IMR-90 (cell line): Measurements from ENCODE around the gene RAD51AP1.

Experiments used
- BHLHE40 ChIP-seq: fragments of 150-350 bp; IDR thresholded peaks from 2 replicates; pipeline ENCODE4 v1.6.1; 2016; ENCODE audit warnings: mild to moderate bottlenecking, low read depth, low read length
- CEBPB ChIP-seq: IDR thresholded peaks from 2 replicates; pipeline ENCODE4 v1.6.1; 2012; ENCODE audit warnings: low read depth, low read length, improper control_type of control experiment
- MAFK ChIP-seq: IDR thresholded peaks from 2 replicates; pipeline ENCODE4 v1.6.1; 2012; ENCODE audit warnings: low read depth, low read length, improper control_type of control experiment
- MAZ ChIP-seq: IDR thresholded peaks from 2 replicates; pipeline ENCODE4 v1.6.1; 2012; ENCODE audit warnings: low read depth, mild to moderate bottlenecking, low read length, improper control_type of control experiment, moderate library complexity, borderline replicate concordance
- MXI1 ChIP-seq: IDR thresholded peaks from 2 replicates; pipeline ENCODE4 v1.6.1; 2012; ENCODE audit warnings: low read depth, mild to moderate bottlenecking, low read length, moderate library complexity, borderline replicate concordance
- POLR2A ChIP-seq: IDR thresholded peaks from 2 replicates; pipeline ENCODE4 v1.6.1; 2012; ENCODE audit warnings: mild to moderate bottlenecking, low read depth, low read length
- RAD21 ChIP-seq: IDR thresholded peaks from 2 replicates; pipeline ENCODE4 v1.6.1; 2012; ENCODE audit warnings: low read length, improper control_type of control experiment
- RCOR1 ChIP-seq: IDR thresholded peaks from 2 replicates; pipeline ENCODE4 v1.6.1; 2012; ENCODE audit warnings: mild to moderate bottlenecking, low read length, improper control_type of control experiment; ENCODE audit not compliant: insufficient replicate concordance
- TF ChIP-seq, protein P1 (sequence below): conservative IDR thresholded peaks from 2 replicates; pipeline ENCODE4 v1.5.1; 2012; ENCODE audit warnings: mild to moderate bottlenecking, low read depth, low read length, improper control_type of control experiment

DNA sequence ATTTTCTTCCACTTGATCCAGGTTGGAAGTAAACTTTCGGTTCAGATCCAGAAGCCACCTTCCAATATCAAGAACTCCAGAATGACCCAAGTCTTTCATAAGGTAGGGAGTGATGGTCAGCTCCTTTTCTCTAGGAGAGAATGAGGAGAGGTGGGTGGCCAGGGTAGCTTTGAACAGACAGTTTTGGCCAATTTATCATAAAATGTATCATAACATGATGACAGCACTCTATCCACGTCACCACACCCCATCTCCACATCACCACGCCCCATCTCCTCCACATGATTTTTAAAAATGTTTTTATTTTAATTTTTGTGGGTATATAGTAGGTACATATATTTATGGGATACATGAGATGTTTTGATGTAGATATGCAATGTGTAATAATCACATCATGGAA is 50.2 kb downstream of the RAD51AP1 start:
- TF ChIP-seq, protein P1, sequence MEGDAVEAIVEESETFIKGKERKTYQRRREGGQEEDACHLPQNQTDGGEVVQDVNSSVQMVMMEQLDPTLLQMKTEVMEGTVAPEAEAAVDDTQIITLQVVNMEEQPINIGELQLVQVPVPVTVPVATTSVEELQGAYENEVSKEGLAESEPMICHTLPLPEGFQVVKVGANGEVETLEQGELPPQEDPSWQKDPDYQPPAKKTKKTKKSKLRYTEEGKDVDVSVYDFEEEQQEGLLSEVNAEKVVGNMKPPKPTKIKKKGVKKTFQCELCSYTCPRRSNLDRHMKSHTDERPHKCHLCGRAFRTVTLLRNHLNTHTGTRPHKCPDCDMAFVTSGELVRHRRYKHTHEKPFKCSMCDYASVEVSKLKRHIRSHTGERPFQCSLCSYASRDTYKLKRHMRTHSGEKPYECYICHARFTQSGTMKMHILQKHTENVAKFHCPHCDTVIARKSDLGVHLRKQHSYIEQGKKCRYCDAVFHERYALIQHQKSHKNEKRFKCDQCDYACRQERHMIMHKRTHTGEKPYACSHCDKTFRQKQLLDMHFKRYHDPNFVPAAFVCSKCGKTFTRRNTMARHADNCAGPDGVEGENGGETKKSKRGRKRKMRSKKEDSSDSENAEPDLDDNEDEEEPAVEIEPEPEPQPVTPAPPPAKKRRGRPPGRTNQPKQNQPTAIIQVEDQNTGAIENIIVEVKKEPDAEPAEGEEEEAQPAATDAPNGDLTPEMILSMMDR, result no peak
- TF ChIP-seq POLR2A (no peak), RCOR1 (no peak), MXI1 (no peak), BHLHE40 (no peak), RAD21 (no peak), MAFK (no peak), MAZ (no peak), CEBPB (no peak)
